NCI-H1092 (cell line): Measurements from ENCODE around the gene ZNF516.

Source experiments
- DNase-seq: peaks from one replicate; lab custom pipeline; 2025; lab: John Stamatoyannopoulos, UW

ZNF516 gene

GRCh38 chr18:76468345-76469304 lies 26.4 kb downstream of the ZNF516 start:
- no peak for DNase-seq

GRCh38 chr18:76467371-76468190 lies 27.5 kb downstream of the ZNF516 start:
- no peak for DNase-seq

- DNase-seq: no peak
These were observed 28.5 kb downstream of the ZNF516 start for GRCh38 chr18:76466410-76466991.

- DNase-seq: no peak
These were observed 29.2 kb downstream of the ZNF516 start for GRCh38 chr18:76465630-76466409.

GRCh38 chr18:76464281-76465259 lies 30.5 kb downstream of the ZNF516 start:
- DNase-seq: no peak

GRCh38 chr18:76463872-76464271 lies 31.2 kb downstream of the ZNF516 start:
- no peak for DNase-seq

GRCh38 chr18:76463358-76463757 lies 31.7 kb downstream of the ZNF516 start:
- DNase-seq: no peak

- no peak for DNase-seq
These were observed 32.7 kb downstream of the ZNF516 start for GRCh38 chr18:76462326-76462694.

- no peak for DNase-seq
These were observed 33.2 kb downstream of the ZNF516 start for GRCh38 chr18:76461692-76462325.

GRCh38 chr18:76461148-76461547 lies 33.9 kb downstream of the ZNF516 start:
- DNase-seq: no peak

GRCh38 chr18:76460482-76460881 lies 34.6 kb downstream of the ZNF516 start:
- DNase-seq: no peak

- no peak for DNase-seq
These were observed 35.2 kb downstream of the ZNF516 start for GRCh38 chr18:76459687-76460350.

GRCh38 chr18:76459312-76459686 lies 35.7 kb downstream of the ZNF516 start:
- DNase-seq: no peak

- no peak for DNase-seq
These were observed 36.3 kb downstream of the ZNF516 start for GRCh38 chr18:76458522-76459311.

- DNase-seq: no peak
These were observed 37.1 kb downstream of the ZNF516 start for GRCh38 chr18:76457957-76458356.

GRCh38 chr18:76457475-76457874 lies 37.6 kb downstream of the ZNF516 start:
- DNase-seq: no peak

- DNase-seq: no peak
These were observed 38.2 kb downstream of the ZNF516 start for GRCh38 chr18:76456823-76457222.

- DNase-seq: no peak
These were observed 38.9 kb downstream of the ZNF516 start for GRCh38 chr18:76456018-76456750.
